HepG2 (cell line): Measurements from ENCODE around the gene IL2RA. TPM values are rescaled to one million over a fixed set of nuclear protein-coding genes. Genes with fewer than 3 reads are reported as not detected.

ENCODE experiments used
- HNRNPH1 ChIP-seq: fragments of 200-400 bp; formaldehyde crosslinking; optimal IDR thresholded peaks from 2 replicates; pipeline ENCODE3; 2017; ENCODE audit warnings: mild to moderate bottlenecking, low read depth, low read length
- MAFG ChIP-seq: sonication (generic); formaldehyde crosslinking; IDR thresholded peaks from 2 replicates; pipeline ENCODE4 v1.5.1; 2020; ENCODE audit warnings: mild to moderate bottlenecking, missing genetic modification reagents
- NFYC ChIP-seq: IDR thresholded peaks from 2 replicates; pipeline ENCODE4 v1.6.1; 2016; ENCODE audit warnings: missing genetic modification reagents, missing compliant biosample characterization
- ZBTB1 ChIP-seq: sonication (generic); formaldehyde crosslinking; IDR thresholded peaks from 2 replicates; pipeline ENCODE4 v1.4.0; 2020; ENCODE audit warnings: missing genetic modification reagents, borderline replicate concordance
- ZNF207 ChIP-seq: fragments of 450-650 bp; IDR thresholded peaks from 2 replicates; pipeline ENCODE4 v1.6.1; 2016; ENCODE audit warnings: antibody characterized with exemption, borderline replicate concordance
- ZNF263 ChIP-seq: sonication (generic); formaldehyde crosslinking; IDR thresholded peaks from 2 replicates; pipeline ENCODE4 v1.4.0; 2020; ENCODE audit warnings: missing genetic modification reagents
- ZNF33A ChIP-seq: sonication (generic); formaldehyde crosslinking; IDR thresholded peaks from 2 replicates; pipeline ENCODE4 v1.5.1; 2020; ENCODE audit warnings: missing genetic modification reagents, mild to moderate bottlenecking, moderate library complexity, borderline replicate concordance
- ZNF549 ChIP-seq: sonication (generic); formaldehyde crosslinking; IDR thresholded peaks from 2 replicates; pipeline ENCODE4 v1.5.0; 2020; ENCODE audit warnings: missing genetic modification reagents
- ZNF614 ChIP-seq: IDR thresholded peaks from 2 replicates; pipeline ENCODE4 v1.6.1; 2018; ENCODE audit warnings: missing biosample characterization, missing genetic modification reagents, inconsistent platforms, borderline replicate concordance
- ZNF7 ChIP-seq: IDR thresholded peaks from 2 replicates; pipeline ENCODE4 v1.6.1; 2016; ENCODE audit warnings: missing biosample characterization, missing genetic modification reagents
- polyA plus RNA-seq, 8 experiments: library from polyadenylated mRNA; depleted of rRNA in 3 of 8; stranded (reverse) in 7 of 8; unstranded in 1 of 8; fragments of >200 nt; fragmentation: Illumina TruSeq in 4 of 8; extraction: Trizol in 4 of 8; gene quantifications; 2 replicates each; pipeline versions ENCODE4 v1.2.1 to v1.2.3, GENCODE V29; 2011 to 2016; ENCODE audit warnings: low read depth in 4 of 8, missing spikeins in 1 of 8, mixed read lengths in 1 of 8; ENCODE audit not compliant: insufficient read depth in 1 of 8
- total RNA-seq, 5 experiments: library from RNA; depleted of rRNA; stranded (reverse); fragments of >200 nt; fragmentation: Illumina TruSeq; extraction: Trizol; gene quantifications; 2 replicates each; pipeline ENCODE4 v1.2.3, GENCODE V29; 2016; ENCODE audit warnings: low read depth in 1 of 5
- TF ChIP-seq, protein P1 (sequence below): sonication (generic); formaldehyde crosslinking; IDR thresholded peaks from 2 replicates; pipeline ENCODE4 v1.5.0; 2020; ENCODE audit warnings: mild to moderate bottlenecking, missing genetic modification reagents, borderline replicate concordance
- TF ChIP-seq, protein P2 (sequence below): sonication (generic); formaldehyde crosslinking; IDR thresholded peaks from 2 replicates; pipeline ENCODE4 v1.4.0; 2020; ENCODE audit warnings: missing genetic modification reagents
- TF ChIP-seq, protein P3 (sequence below): sonication (generic); formaldehyde crosslinking; IDR thresholded peaks from 2 replicates; pipeline ENCODE4 v1.8.0; 2022; ENCODE audit warnings: mild to moderate bottlenecking, missing genetic modification reagents, borderline replicate concordance
- TF ChIP-seq, protein P4 (sequence below): sonication (generic); formaldehyde crosslinking; IDR thresholded peaks from 2 replicates; pipeline ENCODE4 v1.4.0; 2020; ENCODE audit warnings: mild to moderate bottlenecking, missing genetic modification reagents
- TF ChIP-seq, protein P5 (sequence below): sonication (generic); formaldehyde crosslinking; IDR thresholded peaks from 2 replicates; pipeline ENCODE4 v1.8.0; 2022; ENCODE audit warnings: mild to moderate bottlenecking, missing genetic modification reagents, moderate library complexity

IL2RA gene
- total and polyA plus RNA-seq, 2 of the 13 experiments (the other 11 are each of a cell fraction or from before 2014, with no cell fraction given): not detected

DNA sequence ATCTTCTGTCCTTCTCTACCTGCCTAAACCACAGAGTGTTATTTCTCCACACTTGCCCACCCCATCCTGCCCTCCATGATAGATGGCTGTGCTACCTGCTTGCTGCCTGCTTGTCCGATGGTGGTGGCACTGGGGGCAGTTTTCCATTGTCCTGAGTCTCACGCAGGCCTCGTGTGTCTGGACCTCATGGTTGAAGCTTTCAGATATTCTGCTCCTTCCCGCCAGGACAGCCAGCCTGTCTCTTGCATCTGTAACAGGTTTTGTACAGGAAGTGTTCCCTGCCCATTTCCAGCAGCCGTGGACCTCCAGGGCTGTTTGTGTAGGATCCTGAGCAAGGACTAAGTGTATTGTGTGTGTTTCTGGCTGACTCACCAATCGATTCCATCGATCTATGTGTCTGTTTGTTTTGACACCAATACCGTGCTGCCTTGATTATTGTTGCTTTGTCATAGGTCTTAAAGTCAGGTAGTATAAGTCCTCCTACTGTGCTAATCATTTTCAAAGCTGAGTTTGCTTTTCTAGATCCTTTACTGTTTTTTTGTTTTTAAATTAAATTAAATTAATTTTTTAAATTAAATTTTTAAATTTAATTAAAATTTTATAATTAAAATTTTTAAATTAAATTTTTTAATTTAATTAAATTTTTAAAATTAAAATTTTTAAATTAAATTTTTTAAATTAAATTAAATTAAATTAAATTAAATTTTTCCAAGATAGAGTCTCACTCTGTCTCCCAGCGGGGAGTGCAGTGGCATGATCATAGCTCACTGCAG lies 93.3 kb downstream of the IL2RA start (continued):
- TF ChIP-seq, protein P1, sequence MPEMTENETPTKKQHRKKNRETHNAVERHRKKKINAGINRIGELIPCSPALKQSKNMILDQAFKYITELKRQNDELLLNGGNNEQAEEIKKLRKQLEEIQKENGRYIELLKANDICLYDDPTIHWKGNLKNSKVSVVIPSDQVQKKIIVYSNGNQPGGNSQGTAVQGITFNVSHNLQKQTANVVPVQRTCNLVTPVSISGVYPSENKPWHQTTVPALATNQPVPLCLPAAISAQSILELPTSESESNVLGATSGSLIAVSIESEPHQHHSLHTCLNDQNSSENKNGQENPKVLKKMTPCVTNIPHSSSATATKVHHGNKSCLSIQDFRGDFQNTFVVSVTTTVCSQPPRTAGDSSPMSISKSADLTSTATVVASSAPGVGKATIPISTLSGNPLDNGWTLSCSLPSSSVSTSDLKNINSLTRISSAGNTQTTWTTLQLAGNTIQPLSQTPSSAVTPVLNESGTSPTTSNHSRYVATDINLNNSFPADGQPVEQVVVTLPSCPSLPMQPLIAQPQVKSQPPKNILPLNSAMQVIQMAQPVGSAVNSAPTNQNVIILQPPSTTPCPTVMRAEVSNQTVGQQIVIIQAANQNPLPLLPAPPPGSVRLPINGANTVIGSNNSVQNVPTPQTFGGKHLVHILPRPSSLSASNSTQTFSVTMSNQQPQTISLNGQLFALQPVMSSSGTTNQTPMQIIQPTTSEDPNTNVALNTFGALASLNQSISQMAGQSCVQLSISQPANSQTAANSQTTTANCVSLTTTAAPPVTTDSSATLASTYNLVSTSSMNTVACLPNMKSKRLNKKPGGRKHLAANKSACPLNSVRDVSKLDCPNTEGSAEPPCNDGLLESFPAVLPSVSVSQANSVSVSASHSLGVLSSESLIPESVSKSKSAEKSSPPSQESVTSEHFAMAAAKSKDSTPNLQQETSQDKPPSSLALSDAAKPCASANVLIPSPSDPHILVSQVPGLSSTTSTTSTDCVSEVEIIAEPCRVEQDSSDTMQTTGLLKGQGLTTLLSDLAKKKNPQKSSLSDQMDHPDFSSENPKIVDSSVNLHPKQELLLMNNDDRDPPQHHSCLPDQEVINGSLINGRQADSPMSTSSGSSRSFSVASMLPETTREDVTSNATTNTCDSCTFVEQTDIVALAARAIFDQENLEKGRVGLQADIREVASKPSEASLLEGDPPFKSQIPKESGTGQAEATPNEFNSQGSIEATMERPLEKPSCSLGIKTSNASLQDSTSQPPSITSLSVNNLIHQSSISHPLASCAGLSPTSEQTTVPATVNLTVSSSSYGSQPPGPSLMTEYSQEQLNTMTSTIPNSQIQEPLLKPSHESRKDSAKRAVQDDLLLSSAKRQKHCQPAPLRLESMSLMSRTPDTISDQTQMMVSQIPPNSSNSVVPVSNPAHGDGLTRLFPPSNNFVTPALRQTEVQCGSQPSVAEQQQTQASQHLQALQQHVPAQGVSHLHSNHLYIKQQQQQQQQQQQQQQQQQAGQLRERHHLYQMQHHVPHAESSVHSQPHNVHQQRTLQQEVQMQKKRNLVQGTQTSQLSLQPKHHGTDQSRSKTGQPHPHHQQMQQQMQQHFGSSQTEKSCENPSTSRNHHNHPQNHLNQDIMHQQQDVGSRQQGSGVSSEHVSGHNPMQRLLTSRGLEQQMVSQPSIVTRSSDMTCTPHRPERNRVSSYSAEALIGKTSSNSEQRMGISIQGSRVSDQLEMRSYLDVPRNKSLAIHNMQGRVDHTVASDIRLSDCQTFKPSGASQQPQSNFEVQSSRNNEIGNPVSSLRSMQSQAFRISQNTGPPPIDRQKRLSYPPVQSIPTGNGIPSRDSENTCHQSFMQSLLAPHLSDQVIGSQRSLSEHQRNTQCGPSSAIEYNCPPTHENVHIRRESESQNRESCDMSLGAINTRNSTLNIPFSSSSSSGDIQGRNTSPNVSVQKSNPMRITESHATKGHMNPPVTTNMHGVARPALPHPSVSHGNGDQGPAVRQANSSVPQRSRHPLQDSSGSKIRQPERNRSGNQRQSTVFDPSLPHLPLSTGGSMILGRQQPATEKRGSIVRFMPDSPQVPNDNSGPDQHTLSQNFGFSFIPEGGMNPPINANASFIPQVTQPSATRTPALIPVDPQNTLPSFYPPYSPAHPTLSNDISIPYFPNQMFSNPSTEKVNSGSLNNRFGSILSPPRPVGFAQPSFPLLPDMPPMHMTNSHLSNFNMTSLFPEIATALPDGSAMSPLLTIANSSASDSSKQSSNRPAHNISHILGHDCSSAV: no peak
- TF ChIP-seq, protein P2, sequence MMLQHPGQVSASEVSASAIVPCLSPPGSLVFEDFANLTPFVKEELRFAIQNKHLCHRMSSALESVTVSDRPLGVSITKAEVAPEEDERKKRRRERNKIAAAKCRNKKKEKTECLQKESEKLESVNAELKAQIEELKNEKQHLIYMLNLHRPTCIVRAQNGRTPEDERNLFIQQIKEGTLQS: peak; percentile 94
- TF ChIP-seq, protein P3, sequence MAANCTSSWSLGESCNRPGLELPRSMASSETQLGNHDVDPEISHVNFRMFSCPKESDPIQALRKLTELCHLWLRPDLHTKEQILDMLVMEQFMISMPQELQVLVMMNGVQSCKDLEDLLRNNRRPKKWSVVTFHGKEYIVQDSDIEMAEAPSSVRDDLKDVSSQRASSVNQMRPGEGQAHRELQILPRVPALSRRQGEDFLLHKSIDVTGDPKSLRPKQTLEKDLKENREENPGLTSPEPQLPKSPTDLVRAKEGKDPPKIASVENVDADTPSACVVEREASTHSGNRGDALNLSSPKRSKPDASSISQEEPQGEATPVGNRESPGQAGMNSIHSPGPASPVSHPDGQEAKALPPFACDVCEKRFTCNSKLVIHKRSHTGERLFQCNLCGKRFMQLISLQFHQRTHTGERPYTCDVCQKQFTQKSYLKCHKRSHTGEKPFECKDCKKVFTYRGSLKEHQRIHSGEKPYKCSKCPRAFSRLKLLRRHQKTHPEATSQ: no peak
- peak; percentile 74; the same call in 1 of the 2 replicates for TF ChIP-seq MAFG (CRISPR knock-in tag)
- no peak for TF ChIP-seq HNRNPH1
- 0 out of 2 replicates have a peak, but pooled peaks have one; percentile 15 for TF ChIP-seq ZNF7 (CRISPR knock-in tag)
- TF ChIP-seq NFYC (CRISPR knock-in tag): 0 out of 2 replicates have a peak, but pooled peaks have one; percentile 13
- peak; percentile 73; the same call in 1 of the 2 replicates for TF ChIP-seq ZNF33A
- TF ChIP-seq, protein P4, sequence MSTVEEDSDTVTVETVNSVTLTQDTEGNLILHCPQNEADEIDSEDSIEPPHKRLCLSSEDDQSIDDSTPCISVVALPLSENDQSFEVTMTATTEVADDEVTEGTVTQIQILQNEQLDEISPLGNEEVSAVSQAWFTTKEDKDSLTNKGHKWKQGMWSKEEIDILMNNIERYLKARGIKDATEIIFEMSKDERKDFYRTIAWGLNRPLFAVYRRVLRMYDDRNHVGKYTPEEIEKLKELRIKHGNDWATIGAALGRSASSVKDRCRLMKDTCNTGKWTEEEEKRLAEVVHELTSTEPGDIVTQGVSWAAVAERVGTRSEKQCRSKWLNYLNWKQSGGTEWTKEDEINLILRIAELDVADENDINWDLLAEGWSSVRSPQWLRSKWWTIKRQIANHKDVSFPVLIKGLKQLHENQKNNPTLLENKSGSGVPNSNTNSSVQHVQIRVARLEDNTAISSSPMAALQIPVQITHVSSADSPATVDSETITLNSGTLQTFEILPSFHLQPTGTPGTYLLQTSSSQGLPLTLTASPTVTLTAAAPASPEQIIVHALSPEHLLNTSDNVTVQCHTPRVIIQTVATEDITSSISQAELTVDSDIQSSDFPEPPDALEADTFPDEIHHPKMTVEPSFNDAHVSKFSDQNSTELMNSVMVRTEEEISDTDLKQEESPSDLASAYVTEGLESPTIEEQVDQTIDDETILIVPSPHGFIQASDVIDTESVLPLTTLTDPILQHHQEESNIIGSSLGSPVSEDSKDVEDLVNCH: no peak
- TF ChIP-seq, protein P5, sequence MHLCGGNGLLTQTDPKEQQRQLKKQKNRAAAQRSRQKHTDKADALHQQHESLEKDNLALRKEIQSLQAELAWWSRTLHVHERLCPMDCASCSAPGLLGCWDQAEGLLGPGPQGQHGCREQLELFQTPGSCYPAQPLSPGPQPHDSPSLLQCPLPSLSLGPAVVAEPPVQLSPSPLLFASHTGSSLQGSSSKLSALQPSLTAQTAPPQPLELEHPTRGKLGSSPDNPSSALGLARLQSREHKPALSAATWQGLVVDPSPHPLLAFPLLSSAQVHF: peak; percentile 67; the same call in 1 of the 2 replicates
- no peak for TF ChIP-seq ZNF263 (CRISPR knock-in tag)
- TF ChIP-seq ZNF207: no peak
- TF ChIP-seq ZNF614 (CRISPR knock-in tag): 0 out of 2 replicates have a peak, but pooled peaks have one; percentile 42
- TF ChIP-seq ZBTB1: no peak
- TF ChIP-seq ZNF549: no peak
